HepG2 (cell line): ENCODE results near the gene KCNQ2. TPM values are rescaled to one million over a fixed set of nuclear protein-coding genes. Genes with fewer than 3 reads are reported as not detected.

Source experiments
- ATAC-seq: fragments of 200-7000 bp; cut with Tn5 transposase; 3 replicates; pipeline ENCODE4 v1.9.1; 2020; ENCODE audit warnings: mild to moderate bottlenecking, moderate library complexity
- BruUV-seq: library from RNA; stranded (reverse); fragments of 400-500 nt; replicated peaks from 2 replicates; lab custom pipeline; 2021; lab: Mats Ljungman, UMichigan
- CTCF ChIA-PET: fragments of 300-600 bp; formaldehyde crosslinking; extraction: SDS; loops from one replicate; lab custom pipeline; 2021; ENCODE audit warnings: low total read pairs, inconsistent platforms, low intra/inter-chr PET ratio; lab: Yijun Ruan, JAX
- POLR2A ChIA-PET: fragments of 350-600 bp; sonication (Branson Sonifier 250); formaldehyde crosslinking; loops from one replicate; lab custom pipeline; 2020; ENCODE audit warnings: antibody characterized with exemption, inconsistent platforms; lab: Yijun Ruan, JAX
- DNase-seq: peaks from one replicate; pipeline ENCODE4 v3.0.0-alpha.2; 2015; ENCODE audit warnings: low spot score
- FAIRE-seq: peaks from 3 replicates; lab custom pipeline; 2011; peaks lifted over from hg19 to GRCh38; lab: Jason Lieb, UNC
- H2AFZ ChIP-seq: one replicate; pipeline ENCODE4 v1.6.1; 2011; ENCODE audit warnings: low read length, inconsistent platforms
- H3K27ac ChIP-seq: fragments of 300-600 bp; 3 replicates; pipeline ENCODE4 v1.8.0; 2011; ENCODE audit warnings: mixed run types, mild to moderate bottlenecking, mixed read lengths, low read length, inconsistent platforms; ENCODE audit not compliant: insufficient read depth; ENCODE audit errors: extremely low read length
- H3K27me3 ChIP-seq, 2 experiments: fragments of 200-600 bp in 1 of 2; 2 replicates in 1 of 2; 3 replicates in 1 of 2; pipeline versions ENCODE4 v1.6.0 to v1.8.0; 2011; ENCODE audit warnings: low read length in 2 of 2, mild to moderate bottlenecking in 2 of 2, moderate library complexity in 2 of 2, inconsistent platforms in 1 of 2; ENCODE audit not compliant: insufficient read depth in 2 of 2, control insufficient read depth in 1 of 2
- H3K36me3 ChIP-seq, 2 experiments: fragments of 200-600 bp in 1 of 2; replicated peaks in 1 of 2; 2 replicates in 1 of 2; 3 replicates in 1 of 2; pipeline versions ENCODE4 v1.5.1 to v1.8.0; 2011; ENCODE audit warnings: low read length in 2 of 2, inconsistent platforms in 1 of 2; ENCODE audit not compliant: insufficient read depth in 2 of 2, control insufficient read depth in 1 of 2
- H3K4me1 ChIP-seq: 2 replicates; pipeline ENCODE4 v1.5.1; 2012; ENCODE audit warnings: low read length, inconsistent platforms; ENCODE audit not compliant: insufficient read depth
- H3K4me2 ChIP-seq: 2 replicates; pipeline ENCODE4 v1.6.0; 2011; ENCODE audit warnings: low read depth, low read length, inconsistent platforms
- H3K4me3 ChIP-seq, 3 experiments: fragments of 200-600 bp in 1 of 3; sonication (generic), shearing (Covaris generic) in 1 of 3; replicated peaks in 1 of 3; 2 replicates each; pipeline ENCODE4 v1.5.1; 2011 to 2016; ENCODE audit warnings: low read length in 3 of 3, inconsistent platforms in 2 of 3, low read depth in 2 of 3, mild to moderate bottlenecking in 2 of 3, control low read depth in 1 of 3, mixed read lengths in 1 of 3; ENCODE audit not compliant: insufficient read depth in 1 of 3
- H3K79me2 ChIP-seq: one replicate; pipeline ENCODE4 v1.6.1; 2011; ENCODE audit warnings: low read length, inconsistent platforms; ENCODE audit not compliant: insufficient read depth
- H3K9ac ChIP-seq: 2 replicates; pipeline ENCODE4 v1.6.0; 2011; ENCODE audit warnings: mild to moderate bottlenecking, low read depth, low read length, inconsistent platforms; ENCODE audit not compliant: insufficient read depth
- H3K9me3 ChIP-seq: 2 replicates; pipeline ENCODE4 v1.5.1; 2012; ENCODE audit warnings: mild to moderate bottlenecking, low read length
- H4K20me1 ChIP-seq: 2 replicates; pipeline ENCODE4 v1.6.0; 2011; ENCODE audit warnings: inconsistent platforms, mild to moderate bottlenecking, low read length, moderate library complexity; ENCODE audit not compliant: insufficient read depth
- EZH2 ChIP-seq: conservative IDR thresholded peaks from 2 replicates; pipeline ENCODE4 v1.6.1; 2012; ENCODE audit warnings: mild to moderate bottlenecking, low read depth, low read length, moderate library complexity
- GABPA ChIP-seq, 2 experiments: IDR thresholded peaks; 2 replicates each; pipeline ENCODE4 v1.6.1; 2011 to 2016; ENCODE audit warnings: low read depth in 2 of 2, low read length in 1 of 2, missing biosample characterization in 1 of 2, missing genetic modification characterization in 1 of 2
- GABPB1 ChIP-seq: IDR thresholded peaks from 2 replicates; pipeline ENCODE4 v1.6.1; 2016; ENCODE audit warnings: mild to moderate bottlenecking, missing genetic modification reagents, moderate library complexity, missing compliant biosample characterization
- HIVEP1 ChIP-seq: sonication (generic); formaldehyde crosslinking; IDR thresholded peaks from 2 replicates; pipeline ENCODE4 v1.4.0; 2020; ENCODE audit warnings: mild to moderate bottlenecking, missing genetic modification reagents
- KLF15 ChIP-seq: sonication (generic); formaldehyde crosslinking; IDR thresholded peaks from 2 replicates; pipeline ENCODE4 v1.8.1; 2023; ENCODE audit warnings: borderline replicate concordance, mild to moderate bottlenecking, inconsistent platforms, missing genetic modification reagents, mixed read lengths
- NPAS2 ChIP-seq: sonication (generic); formaldehyde crosslinking; IDR thresholded peaks from 2 replicates; pipeline ENCODE4 v1.8.0; 2022; ENCODE audit warnings: mild to moderate bottlenecking, missing genetic modification reagents, borderline replicate concordance
- RBM39 ChIP-seq: fragments of 200-400 bp; formaldehyde crosslinking; IDR thresholded peaks from one replicate; pipeline ENCODE4 v1.6.1; 2018; ENCODE audit warnings: antibody characterized with exemption, mild to moderate bottlenecking, low read depth, low read length; ENCODE audit not compliant: poor library complexity, severe bottlenecking
- SIN3B ChIP-seq: fragments of 150-350 bp; IDR thresholded peaks from 2 replicates; pipeline ENCODE4 v1.6.1; 2014; ENCODE audit warnings: low read length
- YEATS4 ChIP-seq: sonication (generic); formaldehyde crosslinking; IDR thresholded peaks from 2 replicates; pipeline ENCODE4 v1.4.0; 2020; ENCODE audit warnings: missing genetic modification reagents, borderline replicate concordance
- ZEB1 ChIP-seq: IDR thresholded peaks from 2 replicates; pipeline ENCODE4 v1.6.1; 2012; ENCODE audit warnings: mild to moderate bottlenecking, low read depth, inconsistent platforms; ENCODE audit not compliant: insufficient replicate concordance
- ZFP62 ChIP-seq: sonication (generic); formaldehyde crosslinking; IDR thresholded peaks from 2 replicates; pipeline ENCODE4 v1.4.0; 2020; ENCODE audit warnings: missing genetic modification reagents
- ZNF567 ChIP-seq: sonication (generic); formaldehyde crosslinking; IDR thresholded peaks from 2 replicates; pipeline ENCODE4 v1.8.1; 2023; ENCODE audit warnings: mild to moderate bottlenecking, missing genetic modification reagents, borderline replicate concordance
- ZNF780A ChIP-seq: sonication (generic); formaldehyde crosslinking; IDR thresholded peaks from 2 replicates; pipeline ENCODE4 v1.8.0; 2022; ENCODE audit warnings: mild to moderate bottlenecking, missing genetic modification reagents, moderate library complexity
- WGBS: methylation state at CpG from one replicate; pipeline ENCODE4 v1.1.6; 2017; ENCODE audit warnings: low lambda C conversion rate; 5-methylcytosine and 5-hydroxymethylcytosine counted together
- in situ Hi-C: cut with HindIII; loops from 2 replicates; pipeline ENCODE4 v1.10.0; 2017; ENCODE audit warnings: low pct_unique_long_range_greater_than_20kb; ENCODE audit not compliant: extremely low pct_ligation_motif_present
- intact Hi-C: fragments of 100-400 bp; cut with micrococcal nuclease; formaldehyde crosslinking; loops from one replicate; pipeline ENCODE4 v1.10.0; 2022; ENCODE audit not compliant: unreplicated experiment
- polyA plus RNA-seq, 8 experiments: library from polyadenylated mRNA; depleted of rRNA in 3 of 8; stranded (reverse) in 7 of 8; unstranded in 1 of 8; fragments of >200 nt; fragmentation: Illumina TruSeq in 4 of 8; extraction: Trizol in 4 of 8; gene quantifications; 2 replicates each; pipeline versions ENCODE4 v1.2.1 to v1.2.3, GENCODE V29; 2011 to 2016; ENCODE audit warnings: low read depth in 4 of 8, missing spikeins in 1 of 8, mixed read lengths in 1 of 8; ENCODE audit not compliant: insufficient read depth in 1 of 8
- total RNA-seq, 5 experiments: library from RNA; depleted of rRNA; stranded (reverse); fragments of >200 nt; fragmentation: Illumina TruSeq; extraction: Trizol; gene quantifications; 2 replicates each; pipeline ENCODE4 v1.2.3, GENCODE V29; 2016; ENCODE audit warnings: low read depth in 1 of 5
- TF ChIP-seq, protein P1 (sequence below): IDR thresholded peaks from 2 replicates; pipeline ENCODE4 v1.6.1; 2012; ENCODE audit warnings: low read length, improper control_type of control experiment

The KCNQ2 gene
- total and polyA plus RNA-seq, 2 of the 13 experiments (the other 11 are each of a cell fraction or from before 2014, with no cell fraction given): not detected

DNA sequence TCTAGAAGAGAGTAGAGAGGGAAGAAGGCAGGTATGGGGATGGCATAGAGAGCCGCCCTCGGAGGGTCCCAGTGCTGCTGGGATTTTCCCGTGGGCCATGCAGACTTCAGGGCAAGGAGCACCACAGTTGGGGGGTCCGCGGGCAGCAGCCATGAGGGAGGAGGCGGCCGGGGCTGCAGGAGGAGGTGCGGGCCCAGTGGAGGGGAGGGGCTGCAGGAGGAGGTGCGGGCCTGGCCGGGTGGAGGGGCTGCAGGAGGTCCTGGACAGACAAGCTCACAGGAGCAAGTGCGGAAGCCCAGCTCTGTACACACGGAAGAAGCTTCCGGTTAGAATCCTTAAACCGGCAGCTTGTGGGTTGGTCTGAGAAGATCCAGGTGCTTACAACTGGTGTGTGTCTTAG, 76.7 kb downstream of the KCNQ2 start:
- no peak for DNase-seq
- no peak for FAIRE-seq
- peaks cover 42 to 90% of the 10 kb centered on the region in 2 experiments for H3K27me3 ChIP-seq
- H3K36me3 ChIP-seq: no peaks in the 10 kb centered on the region
- no peak overlapping the region for H2AFZ ChIP-seq
- no peak overlapping the region for H3K9ac ChIP-seq
- no peaks in the 10 kb centered on the region for H3K79me2 ChIP-seq
- in situ Hi-C loops: no loop called here
- no peaks in the 10 kb centered on the region for H3K4me1 ChIP-seq
- H3K27ac ChIP-seq: no peak overlapping the region
- no peak for TF ChIP-seq ZEB1
- TF ChIP-seq ZFP62 (CRISPR knock-in tag): no peak
- no TSS peak for BruUV-seq
- POLR2A ChIA-PET: no interaction called here
- peaks cover 4% of the 10 kb centered on the region; the same call in 1 of the 2 replicates for H4K20me1 ChIP-seq
- H3K9me3 ChIP-seq: no peaks in the 10 kb centered on the region
- intact Hi-C loops: no loop called here
- 21% methylated on average over 14 of the region's 14 CpGs for WGBS
- no peak overlapping the region for H3K4me3 ChIP-seq
- CTCF ChIA-PET: no interaction called here
- no peak overlapping the region for H3K4me2 ChIP-seq
- no peak for ATAC-seq

DNA sequence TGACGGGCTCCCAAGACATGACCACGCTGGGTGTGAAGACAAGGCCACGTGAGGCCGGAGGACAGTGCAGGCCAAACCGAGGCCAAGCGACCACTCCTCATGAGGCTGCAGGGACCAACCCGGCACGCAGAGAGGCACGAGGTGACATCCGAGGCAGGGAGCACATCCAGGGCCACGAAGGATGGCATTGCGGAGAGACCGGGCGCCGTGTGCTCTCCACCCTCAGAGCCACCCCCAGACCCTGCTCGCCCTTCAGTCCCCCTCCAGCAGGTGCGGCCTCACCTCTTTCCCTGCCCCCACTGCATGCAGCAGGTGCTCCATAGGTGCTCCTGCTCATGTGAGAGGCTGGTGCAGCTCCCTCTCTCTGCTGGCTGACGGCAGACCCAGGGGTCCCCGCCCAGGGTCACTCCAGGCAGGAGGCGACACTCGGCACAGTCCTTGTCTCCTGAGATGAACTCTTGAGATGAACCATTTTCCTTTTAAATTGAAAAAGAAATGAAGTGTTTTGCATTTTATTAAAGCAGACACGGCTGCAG, 77.5 kb downstream of the KCNQ2 start:
- H3K27me3 ChIP-seq: peaks cover 41 to 83% of the 10 kb centered on the region in 2 experiments
- in situ Hi-C loops: no loop called here
- POLR2A ChIA-PET: no interaction called here

More for the DNA sequence above, 77.5 kb downstream of the KCNQ2 start:
- no peak overlapping the region for H3K27ac ChIP-seq
- CTCF ChIA-PET: no interaction called here
- no peaks in the 10 kb centered on the region for H3K36me3 ChIP-seq
- TF ChIP-seq NPAS2: no peak
- no peak for TF ChIP-seq KLF15
- no peak for TF ChIP-seq RBM39
- TF ChIP-seq, protein P1, sequence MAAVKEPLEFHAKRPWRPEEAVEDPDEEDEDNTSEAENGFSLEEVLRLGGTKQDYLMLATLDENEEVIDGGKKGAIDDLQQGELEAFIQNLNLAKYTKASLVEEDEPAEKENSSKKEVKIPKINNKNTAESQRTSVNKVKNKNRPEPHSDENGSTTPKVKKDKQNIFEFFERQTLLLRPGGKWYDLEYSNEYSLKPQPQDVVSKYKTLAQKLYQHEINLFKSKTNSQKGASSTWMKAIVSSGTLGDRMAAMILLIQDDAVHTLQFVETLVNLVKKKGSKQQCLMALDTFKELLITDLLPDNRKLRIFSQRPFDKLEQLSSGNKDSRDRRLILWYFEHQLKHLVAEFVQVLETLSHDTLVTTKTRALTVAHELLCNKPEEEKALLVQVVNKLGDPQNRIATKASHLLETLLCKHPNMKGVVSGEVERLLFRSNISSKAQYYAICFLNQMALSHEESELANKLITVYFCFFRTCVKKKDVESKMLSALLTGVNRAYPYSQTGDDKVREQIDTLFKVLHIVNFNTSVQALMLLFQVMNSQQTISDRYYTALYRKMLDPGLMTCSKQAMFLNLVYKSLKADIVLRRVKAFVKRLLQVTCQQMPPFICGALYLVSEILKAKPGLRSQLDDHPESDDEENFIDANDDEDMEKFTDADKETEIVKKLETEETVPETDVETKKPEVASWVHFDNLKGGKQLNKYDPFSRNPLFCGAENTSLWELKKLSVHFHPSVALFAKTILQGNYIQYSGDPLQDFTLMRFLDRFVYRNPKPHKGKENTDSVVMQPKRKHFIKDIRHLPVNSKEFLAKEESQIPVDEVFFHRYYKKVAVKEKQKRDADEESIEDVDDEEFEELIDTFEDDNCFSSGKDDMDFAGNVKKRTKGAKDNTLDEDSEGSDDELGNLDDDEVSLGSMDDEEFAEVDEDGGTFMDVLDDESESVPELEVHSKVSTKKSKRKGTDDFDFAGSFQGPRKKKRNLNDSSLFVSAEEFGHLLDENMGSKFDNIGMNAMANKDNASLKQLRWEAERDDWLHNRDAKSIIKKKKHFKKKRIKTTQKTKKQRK: no peak
- peak; percentile 41; the same call in 1 of the 2 replicates for TF ChIP-seq EZH2
- no peak for TF ChIP-seq GABPB1
- TF ChIP-seq HIVEP1: no peak
- no peak for TF ChIP-seq SIN3B
- no peak for TF ChIP-seq YEATS4 (CRISPR knock-in tag)
- TF ChIP-seq GABPA (IDR thresholded peaks at IDR 0.05; ENCODE audit: low read depth, low read length): 0 out of 2 replicates have a peak, but pooled peaks have one; percentile 12
- no peak for TF ChIP-seq GABPA (CRISPR knock-in tag; IDR thresholded peaks at IDR 0.05; ENCODE audit: low read depth)
- no peak for TF ChIP-seq ZNF780A (CRISPR knock-in tag)
- TF ChIP-seq ZNF567 (CRISPR knock-in tag): no peak
- TF ChIP-seq, all 625 proteins: peak for 2
- intact Hi-C loops: no loop called here
- 28% methylated on average over 22 of the region's 22 CpGs for WGBS
- no peak for FAIRE-seq
- no peak overlapping the region for H3K4me3 ChIP-seq
- H3K9me3 ChIP-seq: no peaks in the 10 kb centered on the region
- no peaks in the 10 kb centered on the region for H3K4me1 ChIP-seq
- no peak overlapping the region for H3K9ac ChIP-seq
- H3K79me2 ChIP-seq: no peaks in the 10 kb centered on the region
- BruUV-seq: no TSS peak
- H3K4me2 ChIP-seq: no peak overlapping the region
- ATAC-seq: no peak
- no peak for DNase-seq
- peaks cover 4% of the 10 kb centered on the region; the same call in 1 of the 2 replicates for H4K20me1 ChIP-seq
- no peak overlapping the region for H2AFZ ChIP-seq
